Stimulated activated CD4-positive, alpha-beta T cell treated with anti-CD3 and anti-CD28 coated beads, Interleukin-15, amount 100 ng/mL, for 1 hour (primary cell): ENCODE results near the gene DSCAM.
"Not testable (repeated sequence)": the region's sequence is repeated elsewhere in the genome, so short reads cannot be mapped to it uniquely, and the experiment has no call there.

Experiments used
- DNase-seq, 2 donors: peaks; one replicate each; pipeline ENCODE4 v3.0.0-alpha.2; 2020; ENCODE audit warnings: low read depth in 1 of 2, low spot score in 1 of 2

The DSCAM gene

DNA sequence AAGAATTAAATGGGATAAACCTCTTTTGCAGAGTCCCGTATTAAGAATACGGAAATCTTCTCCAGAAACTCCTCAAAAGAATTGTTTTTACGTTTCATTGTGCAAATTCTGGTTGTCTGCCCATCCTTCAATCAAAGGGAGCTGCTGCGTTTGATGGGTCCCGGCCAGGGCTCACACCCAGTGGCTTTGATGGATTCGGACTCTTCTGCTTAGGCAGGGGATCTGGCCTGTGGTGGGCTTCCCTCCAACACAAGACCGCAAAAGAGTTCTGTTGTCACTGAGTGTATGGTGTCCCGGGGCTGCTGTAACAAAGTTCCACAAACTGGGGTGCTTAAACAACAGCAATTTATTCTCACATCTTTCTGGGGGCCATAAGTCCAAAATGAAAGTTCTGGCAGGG is 577.7 kb downstream of the DSCAM start:
- DNase-seq: no peak

DNA sequence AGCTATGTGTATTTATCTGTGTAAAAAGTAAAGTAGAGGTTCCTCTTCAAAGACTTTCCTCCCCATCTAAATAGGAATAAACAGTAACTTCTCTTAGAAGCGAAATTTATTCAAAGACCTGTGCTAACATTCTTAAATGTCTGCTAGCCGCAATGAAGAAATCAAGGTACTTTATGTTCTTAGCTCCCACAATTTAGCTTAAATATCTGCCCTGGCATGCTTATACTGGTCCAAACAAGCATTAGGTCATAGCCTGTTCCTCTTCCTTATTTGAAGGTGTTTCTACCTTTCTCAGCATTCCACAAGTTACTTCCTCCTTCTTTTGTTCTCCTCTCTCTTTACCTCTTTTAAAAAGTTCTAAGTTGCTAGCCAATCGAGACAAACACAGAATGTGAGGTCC is 588.5 kb downstream of the DSCAM start:
- not testable (repeated sequence) for DNase-seq

DNA sequence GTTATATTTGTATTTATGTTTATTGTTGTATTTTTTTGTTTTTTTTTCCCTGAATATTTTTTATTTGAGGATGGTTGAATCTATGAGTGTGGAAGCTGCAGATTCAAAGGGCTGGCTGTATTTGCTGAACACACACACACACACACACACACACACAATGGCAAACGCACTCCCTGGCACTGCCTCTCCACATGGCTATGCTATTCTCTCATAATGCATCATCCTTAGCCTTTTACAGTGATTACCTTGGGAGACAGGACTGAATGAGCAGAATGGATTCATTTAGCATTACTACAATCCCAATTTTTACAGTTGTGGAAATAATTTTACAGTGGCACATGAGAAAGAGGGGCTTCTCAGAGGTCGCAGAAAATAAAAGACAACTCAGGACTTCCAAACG is 589.6 kb downstream of the DSCAM start:
- no peak for DNase-seq

DNA sequence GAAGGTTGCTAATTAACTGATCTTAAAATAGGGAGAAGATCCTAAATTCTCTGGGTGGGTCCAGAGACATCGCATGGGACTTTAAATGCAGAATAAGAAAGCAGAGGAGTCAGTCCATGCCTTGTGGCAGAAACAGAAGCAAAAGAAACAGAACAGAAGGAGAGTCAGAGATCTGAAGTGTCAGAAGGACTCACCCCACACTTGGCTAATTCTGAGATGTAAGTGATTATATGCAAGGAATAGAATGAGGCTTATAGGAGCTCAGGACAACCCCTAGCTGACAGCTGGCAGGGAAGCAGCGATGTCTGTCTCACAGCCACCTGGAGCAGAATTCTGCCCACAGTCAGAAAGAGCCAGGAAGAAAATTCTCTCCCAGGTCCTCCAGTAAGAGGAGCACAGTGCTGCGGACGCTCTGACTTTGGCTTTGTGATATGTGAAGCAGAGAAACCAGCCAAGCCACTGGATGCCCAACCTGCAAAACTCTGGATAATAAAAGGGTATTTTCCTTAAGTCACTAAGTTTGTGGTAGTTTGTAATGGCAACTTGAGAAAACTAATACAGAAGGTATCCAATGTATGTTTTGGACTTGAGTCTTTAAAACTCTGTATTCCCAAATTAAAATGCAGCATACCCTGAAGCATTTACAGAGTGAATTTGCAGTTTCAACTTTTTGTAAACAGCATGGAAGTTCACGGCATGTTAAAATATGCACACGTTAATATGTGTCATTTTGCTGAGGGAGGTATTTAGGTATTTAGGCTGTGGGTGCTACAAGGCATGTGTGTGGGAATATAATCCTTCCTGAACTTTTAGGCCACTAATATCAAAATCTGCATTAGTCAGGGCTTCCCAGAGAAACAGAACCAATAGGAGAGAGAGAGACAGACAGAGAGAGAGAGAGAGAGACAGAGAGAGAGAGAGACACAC is 591.2 kb downstream of the DSCAM start:
- DNase-seq: no peak

DNA sequence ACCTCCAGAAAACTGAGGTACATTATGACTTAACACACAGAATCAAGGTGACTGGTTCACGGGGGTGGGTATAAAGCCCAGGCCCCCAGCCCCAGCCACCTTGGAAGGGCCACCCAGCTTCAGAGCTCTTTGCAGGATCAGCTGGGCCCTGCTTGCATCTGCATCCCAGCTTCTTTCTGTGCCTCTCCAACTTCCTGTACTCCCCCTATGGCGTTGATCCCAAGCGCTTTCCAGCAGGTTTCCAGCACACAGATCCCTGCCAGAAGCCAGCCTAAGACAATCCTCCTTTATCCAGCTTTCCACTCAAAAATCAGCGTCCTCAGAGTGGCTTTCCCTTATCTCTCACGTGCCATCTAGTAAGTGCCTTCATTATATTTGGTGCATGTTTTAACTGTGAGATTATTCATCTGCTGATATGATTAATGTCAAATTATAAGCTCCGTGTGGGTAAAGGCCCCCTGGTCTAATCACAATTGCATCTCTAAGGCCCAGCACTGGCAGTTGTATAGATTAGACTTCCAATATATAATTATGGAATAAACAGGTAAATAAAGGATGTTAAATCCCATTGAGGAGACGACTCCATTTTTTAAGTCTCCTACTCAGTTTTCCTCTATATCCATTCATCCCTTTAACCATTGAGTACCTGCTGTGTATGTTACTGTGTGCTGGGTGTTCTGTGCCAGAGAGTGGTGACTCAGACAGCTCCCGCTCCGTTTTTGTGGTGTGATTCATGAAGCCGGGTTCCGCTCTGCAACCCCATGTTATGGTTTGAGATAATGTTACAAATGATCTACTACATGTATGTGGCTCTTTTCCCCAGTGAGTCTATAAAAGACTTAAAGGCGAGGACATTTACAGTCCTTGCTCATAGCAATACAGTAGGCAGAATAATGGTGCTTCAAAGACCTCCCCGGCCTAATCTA is 592.2 kb downstream of the DSCAM start:
- no peak for DNase-seq

DNA sequence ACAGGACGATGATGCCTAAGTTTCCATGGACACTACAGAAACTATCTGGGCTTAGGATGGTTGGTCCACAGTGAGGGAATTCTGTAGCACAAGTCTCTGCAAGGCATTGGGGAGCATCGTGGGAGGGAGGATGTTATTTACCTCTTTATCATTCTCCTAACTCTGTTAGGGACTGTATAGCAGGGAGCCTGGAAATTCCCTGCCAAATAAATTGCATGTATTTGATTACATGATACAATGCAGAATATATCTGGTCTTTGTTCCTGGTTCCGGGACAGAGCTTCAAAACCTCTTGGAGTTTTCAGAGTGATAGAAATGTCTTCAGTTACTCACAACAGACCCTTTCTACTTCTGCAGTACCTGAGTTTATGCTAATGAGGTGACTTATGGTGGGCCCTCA is 593.8 kb downstream of the DSCAM start:
- no peak for DNase-seq

DNA sequence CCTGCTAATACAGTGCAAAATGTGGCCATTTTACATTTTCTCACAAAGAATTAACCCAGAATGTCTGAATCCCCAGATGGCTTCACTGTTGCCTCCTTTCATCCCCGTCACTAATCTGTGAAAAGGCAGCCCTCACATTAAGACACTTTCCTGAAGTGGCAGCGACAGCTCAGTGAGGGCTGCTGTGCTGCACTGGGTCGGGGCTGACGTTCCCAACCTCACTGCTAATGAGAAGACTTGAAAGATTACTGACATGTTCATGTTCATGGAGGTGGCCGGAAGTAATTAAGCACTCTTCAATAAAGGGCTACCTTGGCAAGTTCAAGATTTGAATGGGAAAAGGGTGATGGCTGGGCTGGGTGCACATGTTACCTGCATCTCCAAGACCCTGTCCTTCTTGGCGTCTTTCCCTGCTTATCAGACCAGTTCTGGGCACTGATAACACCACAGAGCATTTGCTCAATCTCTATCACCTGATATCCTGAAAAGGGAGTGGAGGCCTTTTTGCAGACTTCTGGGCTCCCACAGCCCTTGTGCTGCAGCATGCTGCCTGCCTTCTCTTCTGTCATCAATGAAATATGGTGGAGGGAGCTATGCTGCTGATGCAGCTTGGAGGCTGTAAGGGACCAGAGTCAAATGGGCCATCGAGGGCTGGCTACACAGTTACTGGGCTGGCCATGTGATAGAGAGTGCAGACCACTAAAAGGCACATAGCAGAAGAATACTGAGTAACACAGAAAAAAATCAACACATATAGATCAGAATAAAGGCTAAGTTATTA is 596.3 kb downstream of the DSCAM start:
- no peak for DNase-seq

DNA sequence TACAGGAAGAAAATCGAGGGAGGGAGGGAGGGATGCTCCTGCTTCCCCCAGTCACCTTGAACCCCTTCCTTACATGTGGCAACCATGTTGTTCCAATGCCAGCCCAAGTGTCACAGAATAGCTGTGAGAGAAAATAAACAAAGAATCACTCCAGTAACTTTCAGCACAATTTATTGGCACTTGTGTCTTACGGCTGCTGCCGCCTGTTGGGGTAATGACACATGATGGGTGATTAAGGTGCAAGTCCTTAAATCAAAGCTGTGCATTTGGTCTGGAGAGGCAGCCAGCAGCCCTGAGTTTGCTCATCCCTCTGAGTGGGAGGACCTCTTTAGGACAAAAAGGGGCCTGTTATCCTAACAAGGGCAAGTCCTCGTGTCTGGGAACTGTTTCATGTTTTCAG is 602.0 kb downstream of the DSCAM start:
- DNase-seq: no peak

DNA sequence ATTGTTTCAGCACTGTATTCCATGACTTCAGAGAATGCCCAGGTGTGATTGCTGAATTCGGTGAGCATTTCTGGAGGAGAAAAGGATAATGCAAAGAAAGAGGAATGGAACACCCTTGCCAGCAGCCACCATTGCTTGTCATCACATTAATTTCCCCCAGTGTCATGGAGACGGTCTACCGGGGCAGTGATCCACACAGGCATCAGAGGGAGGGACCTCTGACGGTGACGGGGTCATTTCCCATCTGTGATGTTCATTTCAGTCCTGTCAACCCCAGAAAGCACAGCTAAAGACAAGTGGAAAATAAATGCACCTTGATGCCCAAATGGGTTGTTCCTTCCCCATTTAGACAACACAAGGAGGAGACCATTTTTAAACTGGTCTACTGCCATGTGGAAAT is 603.3 kb downstream of the DSCAM start:
- DNase-seq: no peak

DNA sequence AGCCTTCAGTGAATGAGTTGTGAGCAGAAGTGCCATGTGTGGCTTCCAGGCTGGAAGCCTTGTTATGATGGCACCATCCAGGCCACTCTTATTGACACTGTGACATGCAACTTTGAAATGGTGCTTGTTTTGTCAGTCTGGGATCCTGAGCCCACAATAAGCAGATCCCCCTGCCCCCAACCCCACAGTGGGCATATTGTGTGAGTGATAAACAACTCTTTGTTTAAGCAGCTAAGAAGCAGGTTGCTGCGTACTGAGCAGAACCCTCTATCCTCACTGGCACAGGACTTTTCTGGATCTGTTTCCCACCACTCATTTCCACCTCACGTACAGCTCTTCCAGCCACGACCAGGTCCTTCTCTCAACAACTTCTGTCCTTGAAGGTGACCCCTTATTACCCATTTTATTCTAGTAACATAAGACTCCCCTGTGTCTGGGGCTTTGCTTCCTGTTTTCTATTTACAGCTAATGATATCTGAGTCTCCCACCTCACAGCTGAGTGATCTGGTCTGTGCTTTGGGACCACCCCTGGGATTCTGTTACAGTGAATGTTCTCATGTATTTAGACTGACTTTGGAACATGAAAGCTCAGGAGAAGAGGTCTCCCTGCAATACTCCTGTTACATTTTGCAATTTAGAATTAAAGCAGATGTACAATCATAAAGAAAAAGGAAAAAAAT is 604.2 kb downstream of the DSCAM start:
- no peak for DNase-seq

DNA sequence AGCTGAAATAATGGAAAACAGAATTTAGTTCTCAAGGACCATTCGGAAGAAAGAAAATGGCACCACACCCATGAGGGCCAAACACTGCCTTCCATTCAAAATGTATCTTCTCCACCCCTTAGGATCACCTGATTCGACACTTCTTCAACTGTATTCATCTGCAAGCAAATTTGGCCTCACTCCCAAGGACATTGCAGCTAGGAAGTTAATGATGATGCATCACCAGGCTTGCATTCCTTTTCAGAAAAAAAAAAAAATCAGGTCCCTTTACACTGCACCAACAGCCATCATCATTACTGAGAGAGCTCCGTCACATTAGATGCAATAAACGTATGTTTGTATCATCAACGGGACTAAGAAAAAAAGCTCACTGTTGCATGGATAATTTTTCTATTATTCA is 611.4 kb downstream of the DSCAM start:
- no peak for DNase-seq

DNA sequence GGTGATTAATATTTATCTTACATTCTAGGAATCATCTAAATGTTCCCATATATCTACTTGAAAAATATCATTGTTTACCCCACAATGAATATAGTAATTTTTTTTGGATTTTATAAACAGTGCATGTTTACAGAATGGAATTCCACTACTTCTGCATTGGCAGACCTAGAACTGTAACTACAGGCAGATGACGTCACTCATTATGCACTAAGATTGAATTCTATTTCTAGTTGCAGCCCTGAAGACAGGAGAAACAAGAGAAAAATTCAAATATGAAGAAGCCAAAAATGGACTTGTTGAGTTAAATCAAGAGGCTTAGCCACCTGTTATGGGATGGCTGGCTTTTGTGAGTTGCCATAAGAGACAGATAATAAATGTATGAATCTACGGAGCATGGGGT is 615.0 kb downstream of the DSCAM start:
- DNase-seq: no peak

DNA sequence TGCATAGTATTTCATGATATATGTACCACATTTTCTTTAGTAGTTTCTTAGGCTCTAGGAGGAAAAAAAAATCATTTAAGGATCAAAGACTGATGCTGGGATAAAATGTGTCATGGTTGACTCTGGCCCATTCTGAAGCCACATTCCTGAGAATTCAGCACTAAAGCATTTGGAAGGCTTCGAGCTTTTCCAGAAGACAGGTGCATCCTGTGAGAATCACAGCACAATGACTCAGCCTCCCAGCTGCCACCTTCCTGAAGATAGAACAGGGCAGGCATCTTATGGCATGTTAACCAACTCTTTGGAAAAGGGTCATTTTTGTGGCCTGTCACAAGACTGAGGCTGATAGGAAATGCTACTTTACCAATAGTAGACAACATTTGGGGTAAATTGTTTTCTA is 619.9 kb downstream of the DSCAM start:
- no peak for DNase-seq

DNA sequence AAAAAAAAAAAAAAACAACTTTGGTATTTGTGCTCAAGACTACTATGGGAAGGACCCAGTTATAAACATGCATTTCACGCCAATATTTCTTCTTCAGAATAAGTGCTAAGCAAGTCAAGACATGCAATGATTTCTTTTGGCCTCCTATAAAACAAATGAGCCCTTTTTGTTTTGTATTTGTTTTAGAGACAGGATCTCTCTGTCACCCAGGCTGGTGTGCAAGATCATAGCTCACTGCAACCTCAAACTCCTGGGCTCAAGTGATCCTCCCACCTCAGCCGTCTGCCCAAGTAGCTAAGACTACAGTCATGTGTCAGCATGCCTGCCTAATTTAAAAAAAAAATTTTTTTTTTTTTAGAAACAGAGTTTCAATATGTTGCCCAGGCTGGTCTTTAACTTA is 631.0 kb downstream of the DSCAM start:
- DNase-seq: no peak

DNA sequence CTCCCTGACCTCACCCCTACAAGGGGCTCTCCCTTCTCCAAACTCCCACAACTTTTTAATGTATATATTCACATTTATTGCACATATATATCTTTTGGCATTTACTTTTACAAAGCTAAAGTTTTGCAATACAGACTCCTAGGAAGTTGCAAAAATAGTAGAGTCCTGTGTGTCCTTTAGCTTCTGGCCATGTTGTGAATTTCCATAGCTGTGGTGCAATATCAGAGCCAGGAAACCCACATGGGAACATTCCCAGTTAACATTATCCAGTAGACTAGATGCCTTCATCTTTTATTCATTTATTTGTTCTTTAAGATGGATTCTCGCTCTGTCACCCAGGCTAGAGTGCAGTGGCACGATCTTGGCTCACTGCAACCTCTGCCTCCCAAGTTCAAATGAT is 636.7 kb downstream of the DSCAM start:
- DNase-seq: no peak

DNA sequence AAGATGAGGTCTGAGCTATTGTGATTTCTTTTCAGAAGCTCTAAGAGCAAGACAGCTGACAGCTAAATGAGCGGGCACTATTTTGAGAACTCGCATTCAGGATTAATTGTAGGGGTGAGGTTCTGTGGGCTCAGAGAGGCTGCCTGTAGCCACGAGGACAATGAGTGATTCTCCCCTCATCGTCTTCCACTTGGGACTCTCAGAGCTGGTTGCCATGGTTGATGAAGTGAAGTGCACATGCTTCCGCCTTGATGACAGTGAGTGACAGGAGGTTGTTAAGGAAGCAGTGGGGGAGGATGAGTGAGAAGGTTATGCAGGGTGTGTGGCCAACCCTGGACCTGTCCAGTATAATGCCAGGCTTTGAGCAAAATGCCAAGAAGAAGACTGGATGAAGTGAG is 638.0 kb downstream of the DSCAM start:
- no peak for DNase-seq

DNA sequence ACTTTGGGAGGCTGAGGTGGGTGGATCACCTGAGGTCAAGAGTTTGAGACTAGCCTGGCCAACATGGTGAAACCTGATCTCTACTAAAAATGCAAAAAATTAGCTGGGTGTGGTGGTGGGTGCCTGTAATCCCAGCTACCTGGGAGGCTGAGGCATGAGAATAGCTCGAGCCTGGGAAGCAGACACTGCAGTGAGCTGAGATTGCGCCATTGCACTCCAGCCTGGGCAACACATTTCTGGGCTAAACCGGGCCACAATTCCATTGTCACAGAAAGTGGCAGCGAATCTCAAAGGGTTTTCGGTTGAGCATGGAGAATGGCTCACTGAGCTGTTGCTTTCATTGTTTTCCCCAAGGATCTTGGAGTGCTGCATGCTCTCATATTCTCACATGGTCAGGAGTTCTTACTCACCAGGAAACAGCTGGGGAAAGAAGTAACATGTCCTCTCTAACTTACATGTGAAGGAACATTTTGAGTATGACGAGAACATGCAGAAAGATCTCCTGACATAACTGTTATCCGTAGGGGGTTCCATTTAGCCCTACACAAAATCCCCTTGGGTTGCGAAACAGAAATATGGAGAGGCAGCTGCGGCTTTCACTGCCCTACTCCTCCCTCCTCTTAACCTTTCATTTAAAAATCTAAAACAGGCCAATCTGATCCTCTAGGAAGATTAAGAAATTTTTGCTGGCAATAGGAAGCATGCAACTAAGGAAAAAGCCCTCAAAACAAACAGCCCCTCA is 638.6 kb downstream of the DSCAM start:
- no peak for DNase-seq

DNA sequence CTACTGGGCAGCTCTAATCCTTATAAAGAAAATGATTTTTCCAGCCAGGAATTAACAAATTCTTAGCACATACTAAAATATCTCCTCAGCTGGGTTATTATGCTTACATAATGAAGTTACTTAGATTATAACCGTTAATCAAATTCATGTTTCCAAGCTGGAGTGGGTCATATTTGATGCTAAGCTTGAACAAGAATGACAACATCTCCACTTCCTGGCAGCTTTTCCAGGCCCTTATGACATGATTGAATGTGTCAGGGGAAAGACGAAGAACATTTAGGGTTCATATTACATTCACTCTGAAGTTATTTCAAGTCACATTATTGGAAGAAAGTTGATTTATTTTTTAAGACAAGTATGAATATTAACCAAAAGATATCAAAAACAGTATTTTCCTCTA is 646.0 kb downstream of the DSCAM start:
- DNase-seq: no peak

DNA sequence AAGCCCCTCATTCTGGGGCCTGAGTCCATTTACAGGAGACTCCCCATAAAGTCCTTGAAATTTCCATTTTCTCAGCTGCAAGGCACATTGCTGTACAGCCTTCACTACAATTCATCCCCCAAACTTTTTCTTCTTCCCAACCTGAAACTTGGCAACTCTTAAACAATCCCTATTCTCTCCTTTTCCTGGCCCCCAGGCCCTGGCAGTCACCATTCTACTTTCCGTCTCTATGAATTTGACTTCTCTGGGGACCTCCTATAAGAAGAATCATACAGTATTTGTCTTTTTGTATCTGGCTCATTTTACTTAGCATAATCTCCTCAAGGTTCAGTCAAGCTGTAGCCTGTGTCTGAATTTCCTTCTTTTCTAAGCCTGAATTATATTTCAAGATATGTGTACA is 646.8 kb downstream of the DSCAM start:
- no peak for DNase-seq
